8988T (cell line): Measurements from ENCODE around the gene GALNT11.

Experiments used
- DNase-seq: peaks from one replicate; pipeline ENCODE4 v3.0.0; 2011

Gene GALNT11

DNA sequence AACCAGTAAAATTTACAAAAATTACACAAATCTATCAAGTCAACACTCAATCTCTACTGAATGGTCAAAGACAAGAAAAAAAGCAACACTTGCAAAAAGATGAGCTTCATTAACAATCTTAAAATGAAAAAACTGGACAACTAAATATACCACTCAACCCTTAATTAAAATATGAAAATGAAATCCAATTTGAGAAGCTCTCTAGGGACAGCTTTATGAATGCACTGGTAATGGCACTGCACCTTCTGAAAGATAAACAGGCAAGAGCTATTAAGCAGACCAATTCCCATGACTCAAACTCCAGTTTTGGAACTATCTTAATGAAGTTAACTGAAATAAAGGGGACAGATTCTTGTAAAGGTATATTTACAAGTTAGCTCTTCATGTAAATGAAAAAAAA lies 135.7 kb downstream of the GALNT11 start:
- no peak for DNase-seq

- no peak for DNase-seq
Observed at GRCh38 chr7:152162287-152162686, 136.8 kb downstream of the GALNT11 start.
